ENCODE measurements around the gene PNPLA2. TPM values are rescaled to one million over a fixed set of nuclear protein-coding genes. Genes with fewer than 3 reads are reported as not detected.

PNPLA2 gene
- total and polyA plus RNA-seq, 10 of the 15 experiments (the other 5 are each of a cell fraction or from before 2014, with no cell fraction given), result 0.19 to 34.0 (median 8.1) TPM

GRCh38 chr11:842370-843002 is 23.8 kb downstream of the PNPLA2 start, which contains the start of the genes POLR2L and TSPAN4 (continued):
- no peak for TF ChIP-seq ZBTB11 (CRISPR knock-in tag; IDR thresholded peaks at IDR 0.05)
- TF ChIP-seq ZBTB33 (IDR thresholded peaks at IDR 0.05), result no peak
- no peak for TF ChIP-seq SUPT20H (IDR thresholded peaks at IDR 0.05; ENCODE audit: borderline replicate concordance, control insufficient read depth, low read depth, low read length)
- no peak for TF ChIP-seq HSF1 (IDR thresholded peaks at IDR 0.05; ENCODE audit: low read depth, low read length)
- TF ChIP-seq EGR1 (IDR thresholded peaks at IDR 0.05; ENCODE audit: borderline replicate concordance in 1 of 2, low read depth in 2 of 2, low read length in 2 of 2), result peak in 1 of 2 experiments; percentile 84; a peak in 2 of 3 replicates
- peak; percentile 41 for TF ChIP-seq MEF2B (IDR thresholded peaks at IDR 0.05; ENCODE audit: partially characterized antibody, poor library complexity, severe bottlenecking)
- TF ChIP-seq MAX (IDR thresholded peaks at IDR 0.05; ENCODE audit: low read depth, low read length), result peak; percentile 90
- peak; percentile 100 for TF ChIP-seq POLR2A (IDR thresholded peaks at IDR 0.05; ENCODE audit: low read depth, low read length)
- TF ChIP-seq MTA2 (IDR thresholded peaks at IDR 0.05; ENCODE audit: low read depth), result no peak
- peak; percentile 74; the same call in 1 of the 2 replicates for TF ChIP-seq ZNF217 (IDR thresholded peaks at IDR 0.05)
- TF ChIP-seq, protein P1, sequence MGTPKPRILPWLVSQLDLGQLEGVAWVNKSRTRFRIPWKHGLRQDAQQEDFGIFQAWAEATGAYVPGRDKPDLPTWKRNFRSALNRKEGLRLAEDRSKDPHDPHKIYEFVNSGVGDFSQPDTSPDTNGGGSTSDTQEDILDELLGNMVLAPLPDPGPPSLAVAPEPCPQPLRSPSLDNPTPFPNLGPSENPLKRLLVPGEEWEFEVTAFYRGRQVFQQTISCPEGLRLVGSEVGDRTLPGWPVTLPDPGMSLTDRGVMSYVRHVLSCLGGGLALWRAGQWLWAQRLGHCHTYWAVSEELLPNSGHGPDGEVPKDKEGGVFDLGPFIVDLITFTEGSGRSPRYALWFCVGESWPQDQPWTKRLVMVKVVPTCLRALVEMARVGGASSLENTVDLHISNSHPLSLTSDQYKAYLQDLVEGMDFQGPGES (IDR thresholded peaks at IDR 0.05), result peak; percentile 60; the same call in 1 of the 2 replicates
- peak; percentile 99 for TF ChIP-seq IKZF1 (conservative IDR thresholded peaks at IDR 0.05)
- no peak for TF ChIP-seq SKIL (IDR thresholded peaks at IDR 0.05; ENCODE audit: low read depth, poor library complexity, severe bottlenecking)
- TF ChIP-seq RB1 (IDR thresholded peaks at IDR 0.05; ENCODE audit: borderline replicate concordance), result peak; percentile 98; the same call in 1 of the 2 replicates
- no peak for TF ChIP-seq MTA3 (IDR thresholded peaks at IDR 0.05; ENCODE audit: borderline replicate concordance, low read length)
- TF ChIP-seq RFX5 (IDR thresholded peaks at IDR 0.05; ENCODE audit: low read depth, low read length), result no peak

Measured in GM12878 (cell line).